DMS53 treated with DMSO at 0.1 percent for 48 hours (cell line): ENCODE measurements around the gene HNRNPL.
A peak's percentile ranks its signal among the peaks of the same experiment; 100 is the strongest.
"Not testable (repeated sequence)": the region's sequence is repeated elsewhere in the genome, so short reads cannot be mapped to it uniquely, and the experiment has no call there.

Source experiments
- DNase-seq: peaks from one replicate; lab custom pipeline; 2025; ENCODE audit not compliant: unreplicated experiment; lab: John Stamatoyannopoulos, UW

Gene HNRNPL

GRCh38 chr19:38830039-38830733, 19.6 kb downstream of the HNRNPL start:
- DNase-seq: no peak

GRCh38 chr19:38829203-38829602, 20.6 kb downstream of the HNRNPL start:
- not testable (repeated sequence) for DNase-seq

- DNase-seq: no peak
These were observed 22.8 kb downstream of the HNRNPL start for GRCh38 chr19:38826856-38827551.

GRCh38 chr19:38825936-38826335, 23.9 kb downstream of the HNRNPL start:
- not testable (repeated sequence) for DNase-seq

GRCh38 chr19:38821230-38821825, 28.5 kb downstream of the HNRNPL start:
- not testable (repeated sequence) for DNase-seq

GRCh38 chr19:38819231-38819920, 30.4 kb downstream of the HNRNPL start:
- peak; percentile 51 for DNase-seq

- DNase-seq: no peak
These were observed 32.7 kb downstream of the HNRNPL start for GRCh38 chr19:38817081-38817480.

GRCh38 chr19:38816131-38816750, 33.5 kb downstream of the HNRNPL start:
- DNase-seq: no peak

- no peak for DNase-seq
These were observed 34.5 kb downstream of the HNRNPL start for GRCh38 chr19:38815059-38816001.

- not testable (repeated sequence) for DNase-seq
These were observed 35.9 kb downstream of the HNRNPL start for GRCh38 chr19:38813932-38814331.

GRCh38 chr19:38813323-38813722, 36.5 kb downstream of the HNRNPL start:
- DNase-seq: no peak

GRCh38 chr19:38812841-38813320, 36.9 kb downstream of the HNRNPL start, which contains the start of gene LGALS4:
Gene LGALS4, minus strand, starts transcription at chr19:38812945. Its CDS starts 59 bp downstream, at chr19:38812886.
- DNase-seq: no peak

- no peak for DNase-seq
These were observed 37.6 kb downstream of the HNRNPL start for GRCh38 chr19:38812009-38812840.

GRCh38 chr19:38809592-38810252, 40.1 kb downstream of the HNRNPL start:
- DNase-seq: no peak

GRCh38 chr19:38808741-38809140, 41.0 kb downstream of the HNRNPL start:
- no peak for DNase-seq

GRCh38 chr19:38807374-38808098, 42.2 kb downstream of the HNRNPL start:
- DNase-seq: peak; percentile 14

- DNase-seq: no peak
These were observed 43.4 kb downstream of the HNRNPL start for GRCh38 chr19:38806371-38806770.

GRCh38 chr19:38805180-38805579, 44.6 kb downstream of the HNRNPL start:
- no peak for DNase-seq
